Naive thymus-derived CD4-positive, alpha-beta T cell (primary cell): ENCODE results near the gene EAF1. TPM values are rescaled to one million over a fixed set of nuclear protein-coding genes. Genes with fewer than 3 reads are reported as not detected.

ENCODE experiments used
- ATAC-seq: fragments of 150-1000 bp; cut with Tn5 transposase; 2 replicates; pipeline ENCODE4 v1.10.0; 2021; ENCODE audit warnings: mild to moderate bottlenecking, moderate library complexity
- CTCF ChIA-PET: fragments of 350-600 bp; sonication (Branson Sonifier 250); formaldehyde crosslinking; loops from one replicate; lab custom pipeline; 2021; ENCODE audit warnings: antibody characterized with exemption; lab: Charles Lee
- POLR2A ChIA-PET: fragments of 350-600 bp; sonication (Branson Sonifier 250); formaldehyde crosslinking; loops from one replicate; lab custom pipeline; 2021; ENCODE audit warnings: antibody characterized with exemption, inconsistent platforms; lab: Charles Lee
- DNase-seq, 9 donors: peaks; one replicate each; pipeline versions ENCODE4 v3.0.0 to v3.0.0-alpha.2; 2020 to 2022; ENCODE audit warnings: mixed read lengths in 1 of 9
- H3K27ac ChIP-seq: one replicate; pipeline ENCODE4 v1.7.0; 2013; ENCODE audit warnings: mild to moderate bottlenecking, low read depth, low read length, moderate library complexity
- H3K27me3 ChIP-seq, 2 donors: one replicate each; pipeline ENCODE4 v1.7.0; 2013; ENCODE audit warnings: low read length in 2 of 2, mild to moderate bottlenecking in 2 of 2, moderate library complexity in 2 of 2; ENCODE audit not compliant: control insufficient read depth in 2 of 2, insufficient read depth in 2 of 2
- H3K36me3 ChIP-seq, 3 experiments: 1 replicate in 2 of 3; 2 replicates in 1 of 3; pipeline ENCODE4 v1.7.0; 2013; ENCODE audit warnings: low read length in 3 of 3, mild to moderate bottlenecking in 3 of 3, moderate library complexity in 1 of 3; ENCODE audit not compliant: insufficient read depth in 3 of 3, control insufficient read depth in 2 of 3
- H3K4me1 ChIP-seq, 2 donors: one replicate each; pipeline ENCODE4 v1.7.0; 2013; ENCODE audit warnings: low read length in 2 of 2, mild to moderate bottlenecking in 2 of 2, moderate library complexity in 1 of 2; ENCODE audit not compliant: control insufficient read depth in 2 of 2, insufficient read depth in 2 of 2
- H3K4me3 ChIP-seq: 2 replicates; pipeline ENCODE4 v1.7.0; 2013; ENCODE audit warnings: mild to moderate bottlenecking, low read length
- H3K9me3 ChIP-seq, 3 experiments: 1 replicate in 2 of 3; 2 replicates in 1 of 3; pipeline ENCODE4 v1.7.0; 2013; ENCODE audit warnings: low read length in 3 of 3; ENCODE audit not compliant: control insufficient read depth in 2 of 3
- H3K27ac Mint-ChIP-seq, 9 donors: one replicate each; pipeline ENCODE4 v1.8.0; 2020 to 2022; ENCODE audit warnings: mixed read lengths in 9 of 9, mild to moderate bottlenecking in 8 of 9, moderate library complexity in 5 of 9, inconsistent platforms in 2 of 9
- H3K27me3 Mint-ChIP-seq, 5 donors: one replicate each; pipeline ENCODE4 v1.8.0; 2021 to 2022; ENCODE audit warnings: mixed read lengths in 5 of 5, mild to moderate bottlenecking in 1 of 5
- H3K36me3 Mint-ChIP-seq, 5 donors: one replicate each; pipeline ENCODE4 v1.8.0; 2020 to 2022; ENCODE audit warnings: mixed read lengths in 5 of 5, mild to moderate bottlenecking in 3 of 5, inconsistent platforms in 1 of 5
- H3K4me1 Mint-ChIP-seq, 7 donors: one replicate each; pipeline ENCODE4 v1.8.0; 2020 to 2022; ENCODE audit warnings: mixed read lengths in 7 of 7, mild to moderate bottlenecking in 3 of 7, inconsistent platforms in 1 of 7
- H3K4me3 Mint-ChIP-seq, 10 donors: one replicate each; pipeline ENCODE4 v1.8.0; 2020 to 2022; ENCODE audit warnings: mild to moderate bottlenecking in 10 of 10, mixed read lengths in 10 of 10, moderate library complexity in 6 of 10, inconsistent platforms in 2 of 10
- H3K9me3 Mint-ChIP-seq, 11 donors: one replicate each; pipeline ENCODE4 v1.8.0; 2020 to 2022; ENCODE audit warnings: mixed read lengths in 11 of 11, mild to moderate bottlenecking in 4 of 11, inconsistent platforms in 1 of 11, moderate library complexity in 1 of 11
- intact Hi-C, 2 donors: fragments of 100-400 bp; cut with micrococcal nuclease; formaldehyde crosslinking; loops; one replicate each; pipeline ENCODE4 v1.15.1; 2023
- polyA plus RNA-seq, 2 donors: library from polyadenylated mRNA; unstranded; fragments of 300-500 nt; fragmentation: Illumina TruSeq; gene quantifications; one replicate each; pipeline ENCODE4 v1.2.3, GENCODE V29; 2021
- total RNA-seq, 6 experiments: library from RNA in 5 of 6; stranded (reverse) in 5 of 6; gene quantifications; 1 replicate in 5 of 6; 2 replicates in 1 of 6; pipeline ENCODE4 v1.2.3 and lab custom pipeline; 2021 to 2026

EAF1 gene
- total RNA-seq (10 to 100 TPM; 17.8 to 61.9 (median 27.8) TPM), polyA plus RNA-seq (1 to 10 TPM; 5.0 to 5.7 TPM), total RNA-seq (lab: John Stamatoyannopoulos, UW) (55.5 reads per million, percentile 73 among the genes with 10 or more reads in this experiment)

DNA sequence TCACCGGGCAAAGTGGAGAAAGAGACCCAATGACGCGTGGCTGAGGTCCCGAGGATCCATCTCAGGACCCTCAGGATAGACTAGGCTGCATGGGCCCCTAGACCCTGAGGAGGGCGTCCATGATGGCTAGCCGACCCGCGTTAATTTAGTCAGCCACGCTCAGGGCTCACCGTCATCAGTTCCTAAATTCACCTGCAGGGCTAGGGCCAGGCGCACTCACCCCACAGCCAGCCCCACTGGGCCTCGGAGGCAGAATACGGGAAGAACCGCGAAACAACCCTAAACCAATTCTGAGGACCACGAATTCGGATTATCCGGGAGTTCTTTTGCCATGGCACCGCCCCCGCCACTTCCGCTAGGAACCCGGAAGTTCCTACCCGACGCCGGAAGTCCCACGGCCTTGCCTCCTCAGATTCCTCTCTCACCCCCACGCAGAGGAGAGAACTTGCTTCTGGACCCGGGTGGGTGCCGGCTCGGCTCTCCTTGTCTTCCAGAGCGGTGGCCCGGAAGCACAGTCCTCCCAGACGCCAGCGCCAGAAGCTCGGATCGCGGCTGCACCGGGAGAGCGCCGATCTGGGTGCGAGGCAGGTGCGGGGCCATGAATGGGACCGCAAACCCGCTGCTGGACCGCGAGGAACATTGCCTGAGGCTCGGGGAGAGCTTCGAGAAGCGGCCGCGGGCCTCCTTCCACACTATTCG is at the start of gene EAF1, which contains the start of gene METTL6:
TSS of gene EAF1 (plus strand) at position 417 of the 699 bp plus-strand sequence. CDS start at position 599, 182 bp downstream.
TSS of gene METTL6 (minus strand) at position 363 of the 699 bp plus-strand sequence. CDS start 1,033 bp downstream, outside the sequence.
- Mint-ChIP-seq H3K36me3 (peaks cover 8 to 39% (median 18%) of the 10 kb centered on the region in 5 donors), H3K27me3 (no peaks in the 10 kb centered on the region), H3K4me1 (peaks cover 47 to 82% (median 62%) of the 10 kb centered on the region in 7 donors), H3K9me3 (no peaks in the 10 kb centered on the region), H3K27ac (peak within 1 kb of the TSS; percentile 86 to 99 (median 94)), H3K4me3 (peak within 1 kb of the TSS; percentile 91 to 100 (median 98))
- Histone ChIP-seq H3K9me3 (no peaks in the 10 kb centered on the region), H3K27ac (peak within 1 kb of the TSS; percentile 91), H3K27me3 (no peaks in the 10 kb centered on the region), H3K36me3 (peaks cover 5 to 35% (median 5%) of the 10 kb centered on the region in 3 experiments), H3K4me3 (peak within 1 kb of the TSS; percentile 81), H3K4me1 (peaks cover 18 to 23% of the 10 kb centered on the region in 2 donors)
- POLR2A ChIA-PET = interaction anchor here (0.6 kb wide), 1 partner anchor 14 kb away, joined by 4 read pairs; no protein-coding TSS in a partner anchor
- intact Hi-C loops = loop anchor here (1.0 to 10.0 kb wide), 13 partner anchors 49 to 837 kb away; partner anchors contain the start of genes BTD (in 2 of the 2), CAPN7 (in 2 of the 2), HACL1 (in 2 of the 2) and RBSN (in 2 of the 2)
- CTCF ChIA-PET = interaction anchor here (1.3 kb wide), 1 partner anchor 159 kb away, joined by 4 read pairs; no protein-coding TSS in a partner anchor
- ATAC-seq (peak; percentile 89), DNase-seq (peak; percentile 71 to 85 (median 84))

DNA sequence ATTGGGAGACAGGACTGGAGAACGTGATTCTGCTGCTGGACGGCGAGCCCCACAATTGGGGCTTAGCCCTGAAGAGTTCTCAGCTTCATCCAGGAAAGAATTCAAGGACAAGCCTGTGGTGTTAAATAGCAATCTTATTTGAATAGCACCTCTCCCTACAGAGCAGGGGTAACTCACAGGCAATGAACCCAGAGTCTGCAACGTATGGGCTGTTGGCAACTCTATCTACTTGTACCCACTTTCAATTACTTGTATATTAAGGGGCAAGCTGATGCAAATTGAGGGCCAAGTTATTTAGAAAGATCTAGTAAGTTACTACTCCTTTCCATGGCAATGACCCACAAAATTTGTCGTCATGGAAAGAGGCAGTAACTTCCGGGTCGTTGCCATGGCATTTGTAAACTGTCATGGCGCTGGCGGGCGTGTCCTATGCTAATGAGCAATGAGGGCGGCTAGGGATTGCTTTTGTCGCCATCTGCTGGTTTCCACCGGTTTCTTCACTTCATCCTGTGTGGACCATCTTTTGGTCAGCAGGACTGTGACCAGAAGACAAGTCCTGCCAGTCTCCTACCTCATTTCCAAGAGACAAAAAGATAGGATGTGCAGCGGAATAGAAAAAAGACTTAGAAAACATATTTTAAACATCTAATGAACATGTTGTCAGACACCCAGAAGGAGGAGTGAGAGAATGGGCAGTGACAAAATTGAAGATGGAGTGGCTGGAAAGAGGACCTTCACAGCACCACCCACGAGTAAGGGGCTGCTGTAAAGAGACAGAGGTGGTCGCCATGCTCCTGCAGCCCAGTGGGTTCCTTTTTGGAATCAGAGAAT is 49.2 kb upstream of the EAF1 start:
- no peaks in the 10 kb centered on the region for H3K36me3 ChIP-seq
- POLR2A ChIA-PET = interaction anchor here (0.7 to 2.9 kb wide), 3 partner anchors 108 to 457 kb away, joined by 3 to 11 read pairs (median 10); no protein-coding TSS in a partner anchor
- H3K4me1 Mint-ChIP-seq = peaks cover 8 to 14% (median 13%) of the 10 kb centered on the region in 7 donors
- CTCF ChIA-PET = interaction anchor here (0.7 to 3.7 kb wide), 10 partner anchors 48 to 142 kb away, joined by 3 to 68 read pairs (median 4); no protein-coding TSS in a partner anchor
- DNase-seq = peak; percentile 80 to 96 (median 93)
- H3K4me3 ChIP-seq = no peak overlapping the region
- peak overlapping the region; percentile 78 to 97 (median 93) for H3K27ac Mint-ChIP-seq
- peak; percentile 99 for ATAC-seq
- H3K27me3 ChIP-seq = no peaks in the 10 kb centered on the region
- peaks cover 4 to 5% of the 10 kb centered on the region in 2 donors for H3K4me1 ChIP-seq
- no peaks in the 10 kb centered on the region for H3K9me3 Mint-ChIP-seq
- H3K36me3 Mint-ChIP-seq = no peaks in the 10 kb centered on the region
- peak overlapping the region in 5 of 10 donors; percentile 9 to 54 (median 17) for H3K4me3 Mint-ChIP-seq
- H3K9me3 ChIP-seq = no peaks in the 10 kb centered on the region
- H3K27ac ChIP-seq = peak overlapping the region; percentile 76
- intact Hi-C loops = loop anchor here (1.0 to 5.0 kb wide), 18 partner anchors 17 to 431 kb away; partner anchors contain the start of genes CAPN7 (in 2 of the 2), EAF1 (in 2 of the 2), METTL6 (in 2 of the 2) and NR2C2 (in 2 of the 2)
- no peaks in the 10 kb centered on the region for H3K27me3 Mint-ChIP-seq

DNA sequence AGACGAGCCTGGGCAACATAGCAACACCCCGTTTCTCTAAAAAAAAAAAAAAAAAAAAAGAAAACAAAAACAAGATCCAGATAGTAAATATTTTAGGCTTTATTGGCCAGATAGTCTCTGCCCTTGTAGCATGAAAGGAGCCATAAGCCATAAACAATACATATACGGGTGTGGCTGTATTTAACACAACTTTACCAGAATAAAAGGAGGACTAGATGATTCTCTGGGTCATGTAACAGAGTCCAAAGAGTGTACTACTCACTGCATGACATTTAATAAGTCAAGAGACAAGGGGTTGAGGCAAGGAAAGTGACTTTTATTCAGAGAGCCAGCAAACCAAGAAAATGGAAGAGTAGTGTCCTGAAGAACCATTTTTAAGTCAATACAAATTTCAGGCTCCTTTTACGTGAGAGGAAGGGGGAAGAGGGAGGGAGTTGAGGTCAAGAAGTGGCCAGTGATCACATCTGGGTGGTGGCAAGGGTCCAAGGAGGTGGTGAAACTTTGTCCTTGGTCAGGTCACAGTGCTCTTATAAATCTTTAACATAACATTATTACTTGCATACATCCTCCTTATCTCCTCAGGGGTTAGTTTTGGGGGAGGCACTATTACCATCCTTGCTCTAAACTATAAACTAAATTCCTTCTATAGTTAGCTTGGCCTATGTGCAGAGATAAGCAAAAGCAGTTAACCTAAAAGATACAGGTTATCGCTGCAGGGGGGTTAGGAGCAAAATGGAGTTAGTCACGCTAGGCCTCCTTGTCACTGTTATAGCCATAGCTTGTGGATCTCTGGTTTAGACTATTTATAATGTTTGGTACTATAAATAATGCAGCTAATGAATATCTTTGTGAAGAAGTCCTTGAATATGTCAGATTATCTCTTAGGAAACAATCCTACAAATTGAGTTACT is 46.2 kb upstream of the EAF1 start:
- Histone ChIP-seq H3K4me3 (no peak overlapping the region), H3K9me3 (no peaks in the 10 kb centered on the region), H3K36me3 (no peaks in the 10 kb centered on the region), H3K27me3 (no peaks in the 10 kb centered on the region), H3K4me1 (peaks cover 4 to 5% of the 10 kb centered on the region in 2 donors), H3K27ac (no peak overlapping the region)
- no peak overlapping the region for H3K4me3 Mint-ChIP-seq
- H3K4me1 Mint-ChIP-seq = peaks cover 8 to 14% (median 9%) of the 10 kb centered on the region in 7 donors
- H3K36me3 Mint-ChIP-seq = peaks cover 0 to 5% (median 0%) of the 10 kb centered on the region in 5 donors
- POLR2A ChIA-PET = interaction anchor here (0.7 to 0.8 kb wide), 2 partner anchors 61 to 90 kb away, joined by 4 to 5 read pairs; no protein-coding TSS in a partner anchor
- peaks cover 0 to 3% (median 0%) of the 10 kb centered on the region in 5 donors for H3K27me3 Mint-ChIP-seq
- DNase-seq (no peak), ATAC-seq (no peak)
- peak overlapping the region in 1 of 9 donors; percentile 11 for H3K27ac Mint-ChIP-seq
- H3K9me3 Mint-ChIP-seq = peaks cover 0 to 6% (median 2%) of the 10 kb centered on the region in 11 donors
- CTCF ChIA-PET = interaction anchor here (0.9 to 3.7 kb wide), 3 partner anchors 24 to 178 kb away, joined by 5 to 68 read pairs (median 6); no protein-coding TSS in a partner anchor
- intact Hi-C loops = no loop called here

DNA sequence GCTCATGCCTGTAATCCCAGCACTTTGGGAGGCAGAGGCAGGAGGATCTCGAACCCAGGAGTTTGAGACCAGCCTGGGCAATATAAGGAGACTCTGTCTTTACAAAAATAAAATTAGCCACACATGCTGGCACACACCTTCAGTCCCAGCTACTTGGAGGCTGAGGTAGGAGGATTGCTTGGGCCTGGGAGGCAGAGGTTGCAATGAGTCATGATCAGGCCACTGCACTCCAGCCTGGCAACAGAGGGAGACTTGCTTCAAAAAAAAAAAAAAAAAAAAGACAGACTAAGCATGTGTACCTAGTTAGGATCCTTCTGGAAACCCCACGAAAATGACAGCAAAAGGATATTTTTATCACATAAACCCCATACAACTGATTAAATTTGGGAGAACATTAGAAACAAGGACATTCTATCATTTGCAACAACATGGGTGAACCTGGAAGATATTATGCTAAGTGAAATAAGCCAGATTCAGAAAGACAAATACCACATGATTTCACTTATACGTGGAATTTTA is 44.9 kb upstream of the EAF1 start:
- ChIA-PET CTCF (interaction anchor here (0.6 to 3.7 kb wide), 3 partner anchors 22 to 178 kb away, joined by 3 to 68 read pairs (median 6); no protein-coding TSS in a partner anchor), POLR2A (interaction anchor here (0.6 kb wide), 1 partner anchor 1237 kb away, joined by 4 read pairs; no protein-coding TSS in a partner anchor)
- Mint-ChIP-seq H3K4me1 (peaks cover 8 to 14% (median 9%) of the 10 kb centered on the region in 7 donors), H3K9me3 (peaks cover 0 to 9% (median 2%) of the 10 kb centered on the region in 11 donors), H3K36me3 (peaks cover 0 to 7% (median 0%) of the 10 kb centered on the region in 5 donors), H3K27ac (no peak overlapping the region), H3K27me3 (peaks cover 0 to 3% (median 0%) of the 10 kb centered on the region in 5 donors), H3K4me3 (no peak overlapping the region)
- DNase-seq (no peak), ATAC-seq (no peak)
- H3K36me3 ChIP-seq = no peaks in the 10 kb centered on the region
- peaks cover 4 to 5% of the 10 kb centered on the region in 2 donors for H3K4me1 ChIP-seq
- intact Hi-C loops = no loop called here
- no peaks in the 10 kb centered on the region for H3K27me3 ChIP-seq
- peaks cover 0 to 3% (median 0%) of the 10 kb centered on the region in 3 experiments for H3K9me3 ChIP-seq
- no peak overlapping the region for H3K27ac ChIP-seq
- no peak overlapping the region for H3K4me3 ChIP-seq

DNA sequence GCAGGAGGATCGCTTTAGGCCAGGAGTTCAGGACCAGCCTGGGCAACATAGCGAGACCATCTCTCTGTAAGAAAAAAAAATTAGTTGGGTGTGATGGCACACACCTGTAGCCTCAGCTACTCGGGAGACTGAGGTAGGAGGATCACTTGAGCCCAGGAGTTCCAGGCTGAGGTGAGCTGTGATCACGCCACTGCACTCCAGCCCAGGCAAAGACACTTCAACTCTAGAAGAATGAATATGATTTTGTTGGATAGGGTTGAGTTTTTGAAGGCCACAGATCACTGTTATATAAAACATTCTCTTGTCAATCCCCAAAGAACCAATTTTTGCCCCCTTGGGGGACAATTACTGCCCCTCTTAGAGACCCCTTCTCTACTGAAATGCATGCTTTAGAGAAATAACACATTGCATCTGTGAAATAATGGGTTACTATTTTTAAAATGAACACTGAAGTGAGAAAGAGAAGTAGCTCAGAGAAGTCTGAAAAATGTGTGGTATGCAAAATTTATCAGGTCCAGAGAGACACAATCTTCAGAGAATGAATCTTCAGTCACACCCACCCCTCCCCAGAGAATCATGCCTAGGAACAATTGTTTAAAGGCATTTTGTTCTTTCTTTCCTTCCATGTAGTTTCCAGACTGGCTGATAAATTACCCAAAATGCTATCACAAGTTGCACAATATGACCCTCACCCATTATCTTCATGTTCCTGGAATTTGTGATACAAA is 42.7 kb upstream of the EAF1 start:
- ATAC-seq (no peak), DNase-seq (no peak)
- peaks cover 0 to 9% (median 2%) of the 10 kb centered on the region in 11 donors for H3K9me3 Mint-ChIP-seq
- H3K27ac Mint-ChIP-seq = no peak overlapping the region
- H3K36me3 Mint-ChIP-seq = peaks cover 0 to 7% (median 0%) of the 10 kb centered on the region in 5 donors
- Histone ChIP-seq H3K36me3 (no peaks in the 10 kb centered on the region), H3K9me3 (peaks cover 0 to 3% (median 0%) of the 10 kb centered on the region in 3 experiments), H3K4me3 (no peak overlapping the region), H3K27me3 (no peaks in the 10 kb centered on the region), H3K27ac (no peak overlapping the region), H3K4me1 (no peaks in the 10 kb centered on the region)
- ChIA-PET CTCF (interaction anchor here (1.8 kb wide), 1 partner anchor 118 kb away, joined by 5 read pairs; no protein-coding TSS in a partner anchor), POLR2A (interaction anchor here (0.9 kb wide), 1 partner anchor 114 kb away, joined by 3 read pairs; no protein-coding TSS in a partner anchor)
- H3K4me3 Mint-ChIP-seq = no peak overlapping the region
- H3K27me3 Mint-ChIP-seq = peaks cover 0 to 3% (median 0%) of the 10 kb centered on the region in 5 donors
- intact Hi-C loops = no loop called here
- H3K4me1 Mint-ChIP-seq = peaks cover 0 to 11% (median 0%) of the 10 kb centered on the region in 7 donors
